ENCODE results near the gene LRRC56. TPM values are rescaled to one million over a fixed set of nuclear protein-coding genes. Genes with fewer than 3 reads are reported as not detected.

The LRRC56 gene
- total and polyA plus RNA-seq, 9 of the 15 experiments (the other 6 are each of a cell fraction or from before 2014, with no cell fraction given): 0.03 to 4.5 (median 1.0) TPM; not detected in 1

DNA sequence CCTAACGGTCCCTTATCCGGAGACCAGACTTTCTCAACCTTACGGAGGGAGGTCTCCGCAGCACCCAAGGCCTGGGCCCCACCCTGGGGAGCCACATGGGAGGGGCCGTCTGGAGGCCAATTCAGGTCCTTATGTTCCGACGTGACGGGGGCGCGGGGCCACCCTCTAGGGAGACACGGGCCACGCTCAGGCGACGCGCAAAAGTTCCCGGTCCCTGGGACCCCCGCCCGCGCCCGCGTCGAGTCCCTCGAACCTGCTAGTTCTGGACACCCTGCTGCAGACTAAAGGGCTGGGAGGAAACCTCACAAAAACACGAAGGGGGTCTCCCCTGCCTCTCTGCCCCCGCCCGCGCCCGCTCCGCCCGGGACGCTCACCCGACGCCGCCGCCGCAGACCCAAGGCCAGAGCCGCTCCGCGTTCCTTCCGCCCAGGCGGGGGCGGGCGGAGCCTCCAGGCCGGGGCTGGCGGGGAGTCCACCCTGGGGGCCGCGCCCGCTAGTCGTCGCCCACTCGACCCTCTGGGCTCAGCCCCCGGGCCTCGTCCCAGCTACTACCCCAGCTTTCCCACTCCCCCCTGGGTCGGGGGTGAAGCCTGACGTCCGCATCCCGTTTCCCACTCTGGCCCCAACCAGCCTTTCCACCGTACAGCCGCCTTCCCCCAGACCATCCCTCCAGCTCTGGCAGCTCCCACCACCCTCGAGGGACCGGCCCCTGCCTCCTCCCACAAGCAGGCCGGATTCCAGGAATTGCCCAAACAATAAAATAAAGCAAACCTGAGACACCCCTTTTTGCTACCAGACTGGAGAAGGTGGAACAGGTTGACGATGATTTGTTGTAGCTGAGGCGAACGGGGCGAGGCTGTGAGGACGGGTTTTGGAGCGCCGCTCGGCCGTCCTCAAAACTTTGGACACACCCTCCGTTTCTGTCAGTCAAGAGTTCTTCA lies 33.0 kb upstream of the LRRC56 start (continued):
- TF ChIP-seq, protein P1, sequence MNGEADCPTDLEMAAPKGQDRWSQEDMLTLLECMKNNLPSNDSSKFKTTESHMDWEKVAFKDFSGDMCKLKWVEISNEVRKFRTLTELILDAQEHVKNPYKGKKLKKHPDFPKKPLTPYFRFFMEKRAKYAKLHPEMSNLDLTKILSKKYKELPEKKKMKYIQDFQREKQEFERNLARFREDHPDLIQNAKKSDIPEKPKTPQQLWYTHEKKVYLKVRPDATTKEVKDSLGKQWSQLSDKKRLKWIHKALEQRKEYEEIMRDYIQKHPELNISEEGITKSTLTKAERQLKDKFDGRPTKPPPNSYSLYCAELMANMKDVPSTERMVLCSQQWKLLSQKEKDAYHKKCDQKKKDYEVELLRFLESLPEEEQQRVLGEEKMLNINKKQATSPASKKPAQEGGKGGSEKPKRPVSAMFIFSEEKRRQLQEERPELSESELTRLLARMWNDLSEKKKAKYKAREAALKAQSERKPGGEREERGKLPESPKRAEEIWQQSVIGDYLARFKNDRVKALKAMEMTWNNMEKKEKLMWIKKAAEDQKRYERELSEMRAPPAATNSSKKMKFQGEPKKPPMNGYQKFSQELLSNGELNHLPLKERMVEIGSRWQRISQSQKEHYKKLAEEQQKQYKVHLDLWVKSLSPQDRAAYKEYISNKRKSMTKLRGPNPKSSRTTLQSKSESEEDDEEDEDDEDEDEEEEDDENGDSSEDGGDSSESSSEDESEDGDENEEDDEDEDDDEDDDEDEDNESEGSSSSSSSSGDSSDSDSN (IDR thresholded peaks at IDR 0.05; ENCODE audit: borderline replicate concordance in 1 of 2, low read depth in 2 of 2, low read length in 2 of 2): peak; percentile 44 to 87; a peak in 3 of 4 replicates
- no peak for TF ChIP-seq ZNF316 (IDR thresholded peaks at IDR 0.05)
- TF ChIP-seq, protein P2, sequence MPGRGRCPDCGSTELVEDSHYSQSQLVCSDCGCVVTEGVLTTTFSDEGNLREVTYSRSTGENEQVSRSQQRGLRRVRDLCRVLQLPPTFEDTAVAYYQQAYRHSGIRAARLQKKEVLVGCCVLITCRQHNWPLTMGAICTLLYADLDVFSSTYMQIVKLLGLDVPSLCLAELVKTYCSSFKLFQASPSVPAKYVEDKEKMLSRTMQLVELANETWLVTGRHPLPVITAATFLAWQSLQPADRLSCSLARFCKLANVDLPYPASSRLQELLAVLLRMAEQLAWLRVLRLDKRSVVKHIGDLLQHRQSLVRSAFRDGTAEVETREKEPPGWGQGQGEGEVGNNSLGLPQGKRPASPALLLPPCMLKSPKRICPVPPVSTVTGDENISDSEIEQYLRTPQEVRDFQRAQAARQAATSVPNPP (IDR thresholded peaks at IDR 0.05; ENCODE audit: borderline replicate concordance, insufficient read depth, insufficient read length): no peak
- no peak for TF ChIP-seq KLF13 (tag; IDR thresholded peaks at IDR 0.05; ENCODE audit: borderline replicate concordance, low read depth)
- TF ChIP-seq SMARCA5 (IDR thresholded peaks at IDR 0.05): no peak
- peak; percentile 90 for TF ChIP-seq EGR1 (conservative IDR thresholded peaks at IDR 0.05)
- TF ChIP-seq SNIP1 (IDR thresholded peaks at IDR 0.05; ENCODE audit: low read depth): no peak
- peak; percentile 46; the same call in 1 of the 2 replicates for TF ChIP-seq KLF6 (CRISPR knock-in tag; IDR thresholded peaks at IDR 0.05; ENCODE audit: borderline replicate concordance)
- TF ChIP-seq MEF2A (IDR thresholded peaks at IDR 0.05; ENCODE audit: control insufficient read depth, low read depth, low read length): no peak
- no peak for TF ChIP-seq PTRF (tag; IDR thresholded peaks at IDR 0.05)
- TF ChIP-seq, protein P3, sequence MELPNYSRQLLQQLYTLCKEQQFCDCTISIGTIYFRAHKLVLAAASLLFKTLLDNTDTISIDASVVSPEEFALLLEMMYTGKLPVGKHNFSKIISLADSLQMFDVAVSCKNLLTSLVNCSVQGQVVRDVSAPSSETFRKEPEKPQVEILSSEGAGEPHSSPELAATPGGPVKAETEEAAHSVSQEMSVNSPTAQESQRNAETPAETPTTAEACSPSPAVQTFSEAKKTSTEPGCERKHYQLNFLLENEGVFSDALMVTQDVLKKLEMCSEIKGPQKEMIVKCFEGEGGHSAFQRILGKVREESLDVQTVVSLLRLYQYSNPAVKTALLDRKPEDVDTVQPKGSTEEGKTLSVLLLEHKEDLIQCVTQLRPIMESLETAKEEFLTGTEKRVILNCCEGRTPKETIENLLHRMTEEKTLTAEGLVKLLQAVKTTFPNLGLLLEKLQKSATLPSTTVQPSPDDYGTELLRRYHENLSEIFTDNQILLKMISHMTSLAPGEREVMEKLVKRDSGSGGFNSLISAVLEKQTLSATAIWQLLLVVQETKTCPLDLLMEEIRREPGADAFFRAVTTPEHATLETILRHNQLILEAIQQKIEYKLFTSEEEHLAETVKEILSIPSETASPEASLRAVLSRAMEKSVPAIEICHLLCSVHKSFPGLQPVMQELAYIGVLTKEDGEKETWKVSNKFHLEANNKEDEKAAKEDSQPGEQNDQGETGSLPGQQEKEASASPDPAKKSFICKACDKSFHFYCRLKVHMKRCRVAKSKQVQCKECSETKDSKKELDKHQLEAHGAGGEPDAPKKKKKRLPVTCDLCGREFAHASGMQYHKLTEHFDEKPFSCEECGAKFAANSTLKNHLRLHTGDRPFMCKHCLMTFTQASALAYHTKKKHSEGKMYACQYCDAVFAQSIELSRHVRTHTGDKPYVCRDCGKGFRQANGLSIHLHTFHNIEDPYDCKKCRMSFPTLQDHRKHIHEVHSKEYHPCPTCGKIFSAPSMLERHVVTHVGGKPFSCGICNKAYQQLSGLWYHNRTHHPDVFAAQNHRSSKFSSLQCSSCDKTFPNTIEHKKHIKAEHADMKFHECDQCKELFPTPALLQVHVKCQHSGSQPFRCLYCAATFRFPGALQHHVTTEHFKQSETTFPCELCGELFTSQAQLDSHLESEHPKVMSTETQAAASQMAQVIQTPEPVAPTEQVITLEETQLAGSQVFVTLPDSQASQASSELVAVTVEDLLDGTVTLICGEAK (IDR thresholded peaks at IDR 0.05): no peak
- TF ChIP-seq, protein P3 (CRISPR knock-in tag; IDR thresholded peaks at IDR 0.05): no peak
